K562 (cell line): ENCODE data around the gene CACTIN. TPM values are rescaled to one million over a fixed set of nuclear protein-coding genes. Genes with fewer than 3 reads are reported as not detected.

Experiments
- AFF1 ChIP-seq, 2 experiments: fragments of 450-650 bp; IDR thresholded peaks; 2 replicates each; pipeline ENCODE4 v1.6.1; 2018; ENCODE audit warnings: mild to moderate bottlenecking in 2 of 2, low read depth in 1 of 2; ENCODE audit not compliant: partially characterized antibody in 2 of 2
- ARID2 ChIP-seq: fragments of 450-650 bp; IDR thresholded peaks from 2 replicates; pipeline ENCODE4 v1.6.1; 2017; ENCODE audit warnings: antibody characterized with exemption, mild to moderate bottlenecking
- ATF3 ChIP-seq, 2 experiments: fragments of 450-650 bp in 1 of 2; sonication (generic) in 1 of 2; formaldehyde crosslinking in 1 of 2; IDR thresholded peaks in 1 of 2; conservative IDR thresholded peaks in 1 of 2; 2 replicates each; pipeline versions ENCODE4 v1.6.1 to v1.8.1; 2016 to 2023; ENCODE audit warnings: mild to moderate bottlenecking in 2 of 2, moderate library complexity in 2 of 2, inconsistent platforms in 1 of 2, missing genetic modification reagents in 1 of 2
- BACH1 ChIP-seq: fragments of 200-800 bp; sonication (Bioruptor generic); IDR thresholded peaks from 2 replicates; pipeline ENCODE4 v1.6.1; 2016; ENCODE audit warnings: missing genetic modification characterization, missing compliant biosample characterization
- DACH1 ChIP-seq: fragments of 450-650 bp; IDR thresholded peaks from 2 replicates; pipeline ENCODE4 v1.6.1; 2018; ENCODE audit not compliant: partially characterized antibody
- DPF2 ChIP-seq: fragments of 450-650 bp; IDR thresholded peaks from 2 replicates; pipeline ENCODE4 v1.6.1; 2016
- FOS ChIP-seq: IDR thresholded peaks from 3 replicates; pipeline ENCODE4 v1.6.1; 2011; ENCODE audit not compliant: insufficient read length; ENCODE audit errors: extremely low read depth
- HMGN3 ChIP-seq: IDR thresholded peaks from 2 replicates; pipeline ENCODE4 v1.6.1; 2011; ENCODE audit warnings: borderline replicate concordance, low read depth, mild to moderate bottlenecking, mixed read lengths, low read length; ENCODE audit not compliant: insufficient read length; ENCODE audit errors: extremely low read depth
- MNT ChIP-seq, 2 experiments: fragments of 450-650 bp; conservative IDR thresholded peaks; 2 replicates each; pipeline ENCODE4 v1.6.1; 2017; ENCODE audit warnings: mild to moderate bottlenecking in 2 of 2, moderate library complexity in 2 of 2
- NCOA4 ChIP-seq: fragments of 450-650 bp; IDR thresholded peaks from 2 replicates; pipeline ENCODE4 v1.6.1; 2018; ENCODE audit warnings: mild to moderate bottlenecking; ENCODE audit not compliant: partially characterized antibody
- RB1 ChIP-seq: fragments of 450-650 bp; IDR thresholded peaks from 2 replicates; pipeline ENCODE4 v1.6.1; 2017; ENCODE audit warnings: low read depth, mild to moderate bottlenecking
- TSHZ1 ChIP-seq: fragments of 250-450 bp; sonication (Bioruptor Pico); IDR thresholded peaks from 2 replicates; pipeline ENCODE4 v1.4.0; 2020; ENCODE audit warnings: mild to moderate bottlenecking, moderate library complexity
- ZBTB17 ChIP-seq: fragments of 450-650 bp; formaldehyde crosslinking; IDR thresholded peaks from 2 replicates; pipeline ENCODE4 v1.4.0; 2020; ENCODE audit warnings: mild to moderate bottlenecking
- ZNF253 ChIP-seq: fragments of 250-450 bp; sonication (Bioruptor Pico); conservative IDR thresholded peaks from 2 replicates; pipeline ENCODE4 v1.6.1; 2021; ENCODE audit warnings: mild to moderate bottlenecking
- ZNF41 ChIP-seq: fragments of 250-450 bp; sonication (Bioruptor Pico); conservative IDR thresholded peaks from 2 replicates; pipeline ENCODE4 v1.4.0; 2020; ENCODE audit warnings: mild to moderate bottlenecking
- ZNF444 ChIP-seq: fragments of 250-450 bp; sonication (Bioruptor Pico); IDR thresholded peaks from 2 replicates; pipeline ENCODE4 v1.4.0; 2020; ENCODE audit warnings: mild to moderate bottlenecking, moderate library complexity
- ZNF696 ChIP-seq: fragments of 250-450 bp; sonication (Bioruptor Pico); conservative IDR thresholded peaks from 2 replicates; pipeline ENCODE4 v1.4.0; 2020; ENCODE audit warnings: mild to moderate bottlenecking, moderate library complexity
- ZSCAN29 ChIP-seq: fragments of 450-650 bp; IDR thresholded peaks from 2 replicates; pipeline ENCODE4 v1.6.1; 2017
- polyA plus RNA-seq, 8 experiments: library from polyadenylated mRNA; depleted of rRNA in 4 of 8; stranded (reverse) in 5 of 8; unstranded in 3 of 8; fragments of >200 nt; fragmentation: Nextera tagmentation in 2 of 8; fragmentation: Illumina TruSeq in 1 of 8; extraction: Ambion mirVana in 2 of 8; extraction: Trizol in 1 of 8; gene quantifications; 2 replicates each; pipeline versions ENCODE4 v1.2.1 to v1.2.3, GENCODE V29; 2011 to 2014; ENCODE audit warnings: inconsistent platforms in 1 of 8, missing spikeins in 1 of 8
- total RNA-seq, 7 experiments: library from RNA; depleted of rRNA in 6 of 7; stranded (reverse); fragments of >200 nt in 6 of 7; fragmentation: Illumina TruSeq in 2 of 7; extraction: Trizol in 2 of 7; gene quantifications; 2 replicates each; pipeline versions ENCODE4 v1.2.1 to v1.2.3, GENCODE V29; 2011 to 2021; ENCODE audit warnings: low replicate concordance in 1 of 7

Gene CACTIN
- total and polyA plus RNA-seq, 9 of the 15 experiments (the other 6 are each of a cell fraction or from before 2014, with no cell fraction given): 0.15 to 49.2 (median 15.0) TPM

- TF ChIP-seq AFF1 (IDR thresholded peaks at IDR 0.05; ENCODE audit: low read depth in 1 of 2, partially characterized antibody in 2 of 2) (peak in 1 of 2 experiments; percentile 46), RB1 (no peak), ZNF41 (CRISPR knock-in tag) (no peak), ARID2 (peak; percentile 58), NCOA4 (no peak), ZBTB17 (CRISPR knock-in tag) (no peak), BACH1 (no peak), DACH1 (no peak), MNT (conservative IDR thresholded peaks at IDR 0.05) (peak; percentile 52 to 74), ATF3 (IDR thresholded peaks at IDR 0.05) (peak; percentile 96), ATF3 (CRISPR knock-in tag; conservative IDR thresholded peaks at IDR 0.05) (0 out of 2 replicates have a peak, but pooled peaks have one; percentile 25), ZSCAN29 (peak; percentile 79; the same call in 1 of the 2 replicates), FOS (peak; percentile 41), ZNF444 (no peak), TSHZ1 (CRISPR knock-in tag) (no peak), ZNF253 (CRISPR knock-in tag) (no peak), HMGN3 (no peak), DPF2 (peak; percentile 90), ZNF696 (no peak)
These were observed 46.2 kb downstream of the CACTIN start (continued) for GRCh38 chr19:3580156-3580934.
